Pancreas (tissue), 10 donors: Measurements from ENCODE around the gene NRAP. TPM values are rescaled to one million over a fixed set of nuclear protein-coding genes. Genes with fewer than 3 reads are reported as not detected.

Experiments used
- ATAC-seq, 4 donors: fragments of 200-7000 bp; cut with Tn5 transposase; one replicate each; pipeline versions ENCODE4 v1.8.0 to v1.9.1; 2020; ENCODE audit warnings: mild to moderate bottlenecking in 4 of 4, moderate library complexity in 4 of 4
- DNase-seq, 6 donors: peaks; one replicate each; pipeline ENCODE4 v3.0.0-alpha.2; 2020
- FAIRE-seq: peaks from 2 replicates; lab custom pipeline; 2012; peaks lifted over from hg19 to GRCh38; lab: Jason Lieb, UNC
- H3K27ac ChIP-seq, 4 donors: fragments of 200-600 bp; sonication (generic); 1 replicate in 3 of 4; 2 replicates in 1 of 4; pipeline versions ENCODE4 v1.5.0 to v1.8.0; 2020
- H3K27me3 ChIP-seq, 4 donors: fragments of 200-600 bp; one replicate each; pipeline ENCODE4 v1.8.0; 2021
- H3K36me3 ChIP-seq, 3 donors: fragments of 200-600 bp; sonication (generic) in 1 of 3; one replicate each; pipeline versions ENCODE4 v1.5.0 to v1.8.0; 2020 to 2021
- H3K4me1 ChIP-seq, 3 donors: fragments of 200-600 bp; one replicate each; pipeline ENCODE4 v1.8.0; 2021
- H3K4me3 ChIP-seq, 4 donors: fragments of 200-600 bp; sonication (generic) in 2 of 4; one replicate each; pipeline versions ENCODE4 v1.5.0 to v1.8.0; 2020 to 2021
- H3K9me3 ChIP-seq, 4 donors: fragments of 200-600 bp; one replicate each; pipeline ENCODE4 v1.8.0; 2021
- CTCF ChIP-seq, 4 donors: fragments of 200-600 bp; sonication (generic) in 3 of 4; IDR thresholded peaks; one replicate each; pipeline versions ENCODE4 v1.5.0 to v1.8.0; 2021; ENCODE audit warnings: antibody characterized with exemption in 4 of 4
- WGBS, 2 donors: extraction: QIAGEN DNeasy Blood & Tissue Kit; methylation state at CpG; one replicate each; pipeline ENCODE4 v1.1.7; 2013; 5-methylcytosine and 5-hydroxymethylcytosine counted together
- intact Hi-C, 3 donors: fragments of 100-400 bp; cut with DNase I; formaldehyde crosslinking; loops; one replicate each; pipeline versions ENCODE4 v1.11.1 to v1.14.2; 2022
- polyA plus RNA-seq, 2 donors: library from polyadenylated mRNA; stranded (reverse); fragments of 200-250 nt; gene quantifications; one replicate each; pipeline ENCODE4 v1.2.3, GENCODE V29; 2013
- total RNA-seq, 6 donors: library from RNA; stranded (reverse); fragmentation: NEBNext Ultra II Directional in 4 of 6; extraction: Animal tissue kit (Norgen Biotek cat#: 25700) in 4 of 6; gene quantifications; one replicate each; pipeline versions ENCODE4 v1.2.1 to v1.2.4, GENCODE V29; 2021 to 2023
- donor health status: healthy with polysubstance abuse.
- donor health status: DM: no; HTN: no; CAD: no; lungs with moderate emphysema.
- donor health status: DM: no; HTN: no; CAD: no.
- donor health status: control.
- donor health status: control.
- donor health status: Bipolar disorder and iron deficiency.
- donor health status: DM: yes; HTN: yes; CAD: no.
- donor health status: DM: no; HTN: no; CAD: no.
- donor health status: DM: no; HTN: no; CAD: no.
- donor health status: DM: yes; HTN: yes; CAD: no.

The NRAP gene
- total and polyA plus RNA-seq, 8 donors = 0.03 to 0.67 (median 0.04) TPM; not detected in 1

GRCh38 chr10:113590581-113590980 lies 73.3 kb downstream of the NRAP start:
- TF ChIP-seq CTCF (IDR thresholded peaks at IDR 0.05) = no peak
- intact Hi-C loops = no loop called here
- DNase-seq (no peak), ATAC-seq (no peak), FAIRE-seq (no peak)
- Histone ChIP-seq H3K27ac (no peak overlapping the region), H3K9me3 (no peaks in the 10 kb centered on the region), H3K4me1 (no peaks in the 10 kb centered on the region), H3K4me3 (no peak overlapping the region), H3K36me3 (no peaks in the 10 kb centered on the region), H3K27me3 (no peaks in the 10 kb centered on the region)
- WGBS, 2 donors = 86 to 91% methylated on average over 12 of the region's 12 CpGs

GRCh38 chr10:113589201-113589770 lies 74.6 kb downstream of the NRAP start:
- WGBS, 2 donors = 83 to 84% methylated on average over 13 of the region's 13 CpGs
- FAIRE-seq = no peak
- intact Hi-C loops = no loop called here
- no peaks in the 10 kb centered on the region for H3K9me3 ChIP-seq
- H3K36me3 ChIP-seq = no peaks in the 10 kb centered on the region
- no peaks in the 10 kb centered on the region for H3K4me1 ChIP-seq
- no peak for DNase-seq
- no peak overlapping the region for H3K4me3 ChIP-seq
- H3K27me3 ChIP-seq = no peaks in the 10 kb centered on the region
- H3K27ac ChIP-seq = no peak overlapping the region
- ATAC-seq = no peak
- TF ChIP-seq CTCF (IDR thresholded peaks at IDR 0.05) = no peak

- H3K27ac ChIP-seq = no peak overlapping the region
- no peak overlapping the region for H3K4me3 ChIP-seq
- FAIRE-seq (no peak), DNase-seq (no peak), ATAC-seq (no peak)
- H3K9me3 ChIP-seq = no peaks in the 10 kb centered on the region
- intact Hi-C loops = no loop called here
- TF ChIP-seq CTCF (IDR thresholded peaks at IDR 0.05) = no peak
- no peaks in the 10 kb centered on the region for H3K4me1 ChIP-seq
- H3K36me3 ChIP-seq = peaks cover 0 to 3% (median 0%) of the 10 kb centered on the region in 3 donors
- H3K27me3 ChIP-seq = no peaks in the 10 kb centered on the region
- 79 to 81% methylated on average over 1 of the region's 1 CpG for WGBS, 2 donors
These were observed 77.9 kb downstream of the NRAP start for GRCh38 chr10:113585949-113586348.

GRCh38 chr10:113583571-113583970 lies 80.3 kb downstream of the NRAP start:
- Histone ChIP-seq H3K27me3 (no peaks in the 10 kb centered on the region), H3K9me3 (no peaks in the 10 kb centered on the region), H3K27ac (no peak overlapping the region), H3K4me1 (no peaks in the 10 kb centered on the region), H3K4me3 (no peak overlapping the region), H3K36me3 (peaks cover 0 to 3% (median 0%) of the 10 kb centered on the region in 3 donors)
- DNase-seq (no peak), ATAC-seq (no peak), FAIRE-seq (no peak)
- WGBS, 2 donors = 76 to 82% methylated on average over 3 of the region's 3 CpGs
- intact Hi-C loops = no loop called here
- no peak for TF ChIP-seq CTCF (IDR thresholded peaks at IDR 0.05)

- ATAC-seq = no peak
- Histone ChIP-seq H3K36me3 (peaks cover 0 to 3% (median 0%) of the 10 kb centered on the region in 3 donors), H3K4me1 (no peaks in the 10 kb centered on the region), H3K9me3 (no peaks in the 10 kb centered on the region), H3K4me3 (no peak overlapping the region), H3K27me3 (no peaks in the 10 kb centered on the region), H3K27ac (no peak overlapping the region)
- no peak for TF ChIP-seq CTCF (IDR thresholded peaks at IDR 0.05)
- intact Hi-C loops = no loop called here
- no peak for FAIRE-seq
- DNase-seq = no peak
- 93 to 95% methylated on average over 1 of the region's 1 CpG for WGBS, 2 donors
These were observed 82.7 kb downstream of the NRAP start for GRCh38 chr10:113581092-113581491.
